Keratinocyte (primary cell): Measurements from ENCODE around the gene POLD1. TPM values are rescaled to one million over a fixed set of nuclear protein-coding genes. Genes with fewer than 3 reads are reported as not detected.
"Not testable (repeated sequence)": the region's sequence is repeated elsewhere in the genome, so short reads cannot be mapped to it uniquely, and the experiment has no call there.

Source experiments
- DNase-seq: peaks from one replicate; pipeline ENCODE4 v3.0.0-alpha.2; 2011; ENCODE audit warnings: low read depth, missing footprints, low spot score
- FAIRE-seq: peaks from 2 replicates; lab custom pipeline; 2011; peaks lifted over from hg19 to GRCh38; lab: Jason Lieb, UNC
- H2AFZ ChIP-seq: 2 replicates; pipeline ENCODE4 v1.6.0; 2012; ENCODE audit warnings: low read length, control low read depth, inconsistent platforms; ENCODE audit not compliant: control insufficient read depth
- H3K27ac ChIP-seq: 2 replicates; pipeline ENCODE4 v1.5.1; 2011; ENCODE audit warnings: low read length; ENCODE audit not compliant: control insufficient read depth, insufficient read depth
- H3K27me3 ChIP-seq: 3 replicates; pipeline ENCODE4 v1.6.0; 2011; ENCODE audit warnings: low read length; ENCODE audit not compliant: control insufficient read depth, insufficient read depth; ENCODE audit errors: extremely low read depth
- H3K36me3 ChIP-seq, 2 experiments: 2 replicates in 1 of 2; 3 replicates in 1 of 2; pipeline ENCODE4 v1.5.1; 2011; ENCODE audit warnings: low read length in 2 of 2, mild to moderate bottlenecking in 1 of 2; ENCODE audit not compliant: control insufficient read depth in 2 of 2, insufficient read depth in 2 of 2; ENCODE audit errors: extremely low read depth in 1 of 2
- H3K4me1 ChIP-seq: 3 replicates; pipeline ENCODE4 v1.5.1; 2011; ENCODE audit warnings: low read length; ENCODE audit not compliant: control insufficient read depth, insufficient read depth; ENCODE audit errors: extremely low read depth
- H3K4me2 ChIP-seq: 3 replicates; pipeline ENCODE4 v1.6.0; 2011; ENCODE audit warnings: low read depth, low read length; ENCODE audit not compliant: control insufficient read depth, insufficient read depth; ENCODE audit errors: extremely low read depth
- H3K4me3 ChIP-seq, 3 experiments: fragments of 200-600 bp in 1 of 3; sonication (generic) in 1 of 3; 2 replicates in 2 of 3; 3 replicates in 1 of 3; pipeline ENCODE4 v1.5.1; 2011 to 2016; ENCODE audit warnings: low read length in 3 of 3, mild to moderate bottlenecking in 3 of 3, control low read depth in 2 of 3, inconsistent platforms in 1 of 3, low read depth in 1 of 3, mixed read lengths in 1 of 3, mixed run types in 1 of 3, moderate library complexity in 1 of 3; ENCODE audit not compliant: control insufficient read depth in 2 of 3, insufficient read depth in 2 of 3; ENCODE audit errors: extremely low read depth in 1 of 3
- H3K79me2 ChIP-seq: 2 replicates; pipeline ENCODE4 v1.6.0; 2012; ENCODE audit warnings: low read length; ENCODE audit not compliant: control insufficient read depth, insufficient read depth
- H3K9ac ChIP-seq: 3 replicates; pipeline ENCODE4 v1.6.0; 2011; ENCODE audit warnings: low read length; ENCODE audit not compliant: control insufficient read depth, insufficient read depth; ENCODE audit errors: extremely low read depth
- H3K9me1 ChIP-seq: 3 replicates; pipeline ENCODE4 v1.6.0; 2011; ENCODE audit warnings: low read length; ENCODE audit not compliant: control insufficient read depth, insufficient read depth; ENCODE audit errors: extremely low read depth
- H3K9me3 ChIP-seq: 2 replicates; pipeline ENCODE4 v1.5.1; 2012; ENCODE audit warnings: low read depth, low read length; ENCODE audit not compliant: control insufficient read depth
- H4K20me1 ChIP-seq: 3 replicates; pipeline ENCODE4 v1.6.0; 2011; ENCODE audit warnings: low read length; ENCODE audit not compliant: control insufficient read depth, insufficient read depth; ENCODE audit errors: extremely low read depth
- CTCF ChIP-seq, 3 experiments: IDR thresholded peaks in 1 of 3; conservative IDR thresholded peaks in 1 of 3; optimal IDR thresholded peaks in 1 of 3; 2 replicates in 2 of 3; 3 replicates in 1 of 3; pipeline versions ENCODE3 to v1.5.1; 2011; ENCODE audit warnings: low read length in 3 of 3, mild to moderate bottlenecking in 3 of 3, moderate library complexity in 2 of 3, control low read depth in 1 of 3, inconsistent platforms in 1 of 3; ENCODE audit not compliant: insufficient read depth in 2 of 3; ENCODE audit errors: extremely low read depth in 1 of 3
- EZH2 ChIP-seq: IDR thresholded peaks from one replicate; pipeline ENCODE4 v1.6.1; 2012; ENCODE audit warnings: inconsistent platforms, mild to moderate bottlenecking, low read length, moderate library complexity
- dilution Hi-C: fragments of 300-500 bp; cut with MboI; formaldehyde crosslinking; loops from one replicate; pipeline ENCODE4 v1.7.0; 2020; ENCODE audit warnings: low sequenced_read_pairs; ENCODE audit not compliant: extremely low pct_ligation_motif_present
- polyA plus RNA-seq, 5 experiments: library from polyadenylated mRNA; depleted of rRNA in 3 of 5; stranded (reverse) in 3 of 5; stranded (forward) in 1 of 5; unstranded in 1 of 5; fragments of >200 nt; gene quantifications; 1 replicate in 1 of 5; 2 replicates in 3 of 5; 3 replicates in 1 of 5; pipeline versions ENCODE4 v1.2.1 to v1.2.3, GENCODE V29; 2011 to 2012; ENCODE audit warnings: missing spikeins in 2 of 5, low read depth in 1 of 5, low replicate concordance in 1 of 5

POLD1 gene
- polyA plus RNA-seq, 1 donor (not counting 4 experiments of a cell fraction or from before 2014, with no cell fraction given) = 8.7 TPM

DNA sequence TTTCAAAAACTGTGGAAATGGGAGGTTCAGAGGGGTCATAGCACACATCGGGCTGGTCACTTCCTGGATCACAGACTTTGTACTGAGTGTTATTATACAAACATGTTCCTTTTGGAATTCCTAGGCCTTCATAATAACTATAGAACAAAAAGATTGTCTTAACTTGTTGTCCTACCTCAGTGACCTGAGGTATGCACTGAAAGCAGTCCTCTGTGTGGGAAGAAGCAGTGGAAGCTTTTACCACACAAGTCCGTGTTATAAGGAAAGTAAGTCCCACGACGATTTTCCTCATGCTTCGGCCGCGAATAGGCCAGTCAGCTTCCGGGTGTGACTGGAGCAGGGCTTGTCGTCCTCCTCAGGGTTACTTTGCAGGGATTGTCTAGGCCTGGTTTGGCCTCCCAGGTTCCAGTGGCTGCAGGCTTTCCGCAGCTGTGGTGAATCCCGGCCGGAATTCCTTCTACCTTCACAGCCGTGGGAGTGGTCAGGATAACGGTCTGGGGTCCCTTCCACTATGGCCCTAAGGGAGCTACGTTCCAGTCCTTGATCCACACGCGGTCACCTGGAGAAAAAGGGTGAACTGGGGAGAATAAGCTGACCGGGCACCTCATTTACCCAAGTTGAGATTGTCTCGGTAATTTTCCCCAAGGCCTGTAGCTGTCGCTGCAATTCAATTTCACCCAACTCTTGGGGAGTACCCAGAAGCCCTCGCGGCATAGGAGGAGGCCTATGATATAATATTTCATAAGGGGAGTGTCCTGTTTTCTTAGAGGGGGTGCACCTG is 34.7 kb upstream of the POLD1 start:
- TF ChIP-seq EZH2 (no peak), CTCF (optimal IDR thresholded peaks at IDR 0.05 in 1 of 3, IDR thresholded peaks at IDR 0.05 in 1 of 3, conservative IDR thresholded peaks at IDR 0.05 in 1 of 3; ENCODE audit: extremely low read depth in 1 of 3, insufficient read depth in 2 of 3, low read length in 3 of 3) (peak; percentile 25 to 53 (median 39))
- Histone ChIP-seq H3K9me3 (no peaks in the 10 kb centered on the region), H3K4me3 (no peak overlapping the region), H3K36me3 (no peaks in the 10 kb centered on the region), H3K79me2 (no peaks in the 10 kb centered on the region), H3K9ac (no peak overlapping the region), H3K27ac (no peak overlapping the region), H3K9me1 (no peaks in the 10 kb centered on the region), H4K20me1 (no peaks in the 10 kb centered on the region), H3K4me1 (peaks cover 6% of the 10 kb centered on the region), H3K27me3 (no peaks in the 10 kb centered on the region), H3K4me2 (peak overlapping the region; percentile 32), H2AFZ (peak overlapping the region; percentile 40)
- FAIRE-seq = no peak
- dilution Hi-C loops = no loop called here
- no peak for DNase-seq

DNA sequence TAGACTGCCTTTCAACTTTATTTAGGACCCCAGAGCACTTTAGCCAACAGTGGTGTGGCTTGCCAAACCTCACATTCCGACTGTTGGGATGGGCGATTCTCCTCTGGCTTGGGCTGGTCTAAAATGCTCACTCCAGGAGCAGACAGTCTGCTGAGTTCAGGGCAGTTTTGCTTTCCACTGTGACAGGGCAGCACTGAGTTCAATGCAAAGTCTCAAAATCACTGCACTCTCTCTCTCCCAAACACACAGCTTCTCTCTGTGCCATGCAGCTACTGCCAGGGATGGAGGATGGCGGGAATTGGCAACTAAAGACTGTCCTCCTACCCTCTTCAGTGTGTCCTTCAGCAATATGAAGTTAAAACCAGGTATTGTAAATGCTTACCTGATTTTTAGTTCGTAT is 31.9 kb upstream of the POLD1 start:
- H3K36me3 ChIP-seq = no peaks in the 10 kb centered on the region
- FAIRE-seq = no peak
- no peaks in the 10 kb centered on the region for H3K9me3 ChIP-seq
- dilution Hi-C loops = no loop called here
- H3K4me3 ChIP-seq = no peak overlapping the region
- H3K9ac ChIP-seq = no peak overlapping the region
- no peak for DNase-seq
- TF ChIP-seq EZH2 (no peak), CTCF (optimal IDR thresholded peaks at IDR 0.05 in 1 of 3, IDR thresholded peaks at IDR 0.05 in 1 of 3, conservative IDR thresholded peaks at IDR 0.05 in 1 of 3; ENCODE audit: extremely low read depth in 1 of 3, insufficient read depth in 2 of 3, low read length in 3 of 3) (no peak)
- H3K79me2 ChIP-seq = no peaks in the 10 kb centered on the region
- no peaks in the 10 kb centered on the region for H3K27me3 ChIP-seq
- H3K9me1 ChIP-seq = no peaks in the 10 kb centered on the region
- H3K4me2 ChIP-seq = no peak overlapping the region
- peaks cover 7% of the 10 kb centered on the region for H3K4me1 ChIP-seq
- no peaks in the 10 kb centered on the region for H4K20me1 ChIP-seq
- H2AFZ ChIP-seq = no peak overlapping the region
- H3K27ac ChIP-seq = no peak overlapping the region

- DNase-seq, H3K27ac ChIP-seq, H3K9me1 ChIP-seq, dilution Hi-C loops, H3K9me3 ChIP-seq, H3K9ac ChIP-seq, H3K36me3 ChIP-seq, H3K79me2 ChIP-seq, H3K4me1 ChIP-seq, H2AFZ ChIP-seq, H3K4me3 ChIP-seq, H3K4me2 ChIP-seq, FAIRE-seq, H4K20me1 ChIP-seq, H3K27me3 ChIP-seq: not testable (repeated sequence)
Observed at GRCh38 chr19:50353487-50353880, 30.7 kb upstream of the POLD1 start.
